Measurements from ENCODE around the gene HS6ST1. TPM values are rescaled to one million over a fixed set of nuclear protein-coding genes. Genes with fewer than 3 reads are reported as not detected.

Gene HS6ST1
- total and polyA plus RNA-seq, 2 donors (not counting 1 experiment from before 2014, with no cell fraction given): 7.8 to 22.7 TPM

DNA sequence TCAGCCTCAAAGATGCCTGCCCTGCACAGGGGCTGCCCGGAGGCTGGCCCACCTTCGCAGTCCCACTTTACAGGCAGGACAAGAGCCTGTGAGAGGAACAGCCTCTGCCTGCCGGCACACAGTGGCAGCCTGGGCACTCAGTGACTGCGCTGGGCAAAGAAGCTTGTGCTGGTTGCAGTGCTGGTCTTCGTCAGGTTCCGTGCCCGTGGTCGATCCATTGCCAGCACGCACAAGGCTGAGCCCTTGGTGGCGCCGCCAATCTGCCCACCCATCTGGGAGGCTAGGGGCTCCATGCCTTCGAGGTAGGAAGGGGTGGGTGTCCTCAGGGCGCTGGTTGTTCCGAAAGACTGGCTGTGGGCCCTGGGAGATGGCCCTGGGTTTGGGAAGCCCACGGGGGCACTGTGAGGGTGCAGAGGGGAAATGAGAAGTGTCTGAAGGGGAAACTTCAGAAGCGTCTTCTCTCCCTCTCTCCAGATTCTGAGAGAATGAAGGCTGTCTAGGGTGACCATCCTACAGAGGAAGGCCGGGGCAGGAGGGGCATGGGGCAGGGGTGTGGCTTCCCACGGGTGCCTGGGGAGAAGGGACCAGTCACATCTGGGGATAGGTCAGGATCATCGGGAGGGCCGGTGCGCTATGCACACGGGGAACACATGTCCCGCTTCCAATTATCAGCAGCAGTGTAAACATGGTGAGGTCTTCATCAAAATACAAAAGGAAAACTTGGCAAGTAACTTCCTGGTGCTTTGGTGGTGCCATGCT, 49.1 kb upstream of the HS6ST1 start:
- ChIA-PET CTCF (no interaction called here), POLR2A (no interaction called here)
- Histone ChIP-seq H3K79me2 (ENCODE audit: control insufficient read depth, insufficient read depth, low read length) (no peaks in the 10 kb centered on the region), H3K4me3 (ENCODE audit: control extremely low read depth in 1 of 5, extremely low read depth in 1 of 5, insufficient read depth in 1 of 5, low read depth in 2 of 5, low read length in 4 of 5) (no peak overlapping the region), H3K9ac (ENCODE audit: low read length) (no peak overlapping the region), H3K4me2 (replicated peaks; ENCODE audit: low read depth, low read length, poor library complexity, severe bottlenecking) (no peak overlapping the region), H2AFZ (ENCODE audit: insufficient read depth, low read depth, low read length, poor library complexity, severe bottlenecking) (no peak overlapping the region), H3K27ac (ENCODE audit: low read length in 2 of 2) (no peak overlapping the region), H3K27me3 (replicated peaks in 1 of 4; ENCODE audit: control extremely low read depth in 1 of 4, control insufficient read depth in 3 of 4, insufficient read depth in 4 of 4, low read length in 3 of 4) (no peaks in the 10 kb centered on the region), H3K9me3 (ENCODE audit: control extremely low read depth in 1 of 3, control insufficient read depth in 2 of 3, insufficient read depth in 1 of 3, low read length in 2 of 3) (no peaks in the 10 kb centered on the region), H3K4me1 (ENCODE audit: control insufficient read depth in 2 of 2, insufficient read depth in 2 of 2, low read length in 2 of 2) (no peaks in the 10 kb centered on the region), H4K20me1 (ENCODE audit: control insufficient read depth, insufficient read depth, low read length, poor library complexity, severe bottlenecking) (no peaks in the 10 kb centered on the region), H3K36me3 (replicated peaks in 1 of 2; ENCODE audit: control extremely low read depth in 1 of 2, control insufficient read depth in 1 of 2, extremely low read depth in 1 of 2, insufficient read depth in 2 of 2, low read length in 1 of 2) (no peaks in the 10 kb centered on the region)
- H3K4me3 Mint-ChIP-seq: no peak overlapping the region
- no peak overlapping the region for H3K27ac Mint-ChIP-seq
- intact Hi-C loops (cut with micrococcal nuclease): no loop called here
- H3K9me3 Mint-ChIP-seq (ENCODE audit: insufficient read depth): no peaks in the 10 kb centered on the region
- no peaks in the 10 kb centered on the region for H3K4me1 Mint-ChIP-seq
- TF ChIP-seq EZH2 (IDR thresholded peaks at IDR 0.05; ENCODE audit: borderline replicate concordance, insufficient read depth, low read depth, low read length, poor library complexity, severe bottlenecking): no peak
- TF ChIP-seq, protein P1, sequence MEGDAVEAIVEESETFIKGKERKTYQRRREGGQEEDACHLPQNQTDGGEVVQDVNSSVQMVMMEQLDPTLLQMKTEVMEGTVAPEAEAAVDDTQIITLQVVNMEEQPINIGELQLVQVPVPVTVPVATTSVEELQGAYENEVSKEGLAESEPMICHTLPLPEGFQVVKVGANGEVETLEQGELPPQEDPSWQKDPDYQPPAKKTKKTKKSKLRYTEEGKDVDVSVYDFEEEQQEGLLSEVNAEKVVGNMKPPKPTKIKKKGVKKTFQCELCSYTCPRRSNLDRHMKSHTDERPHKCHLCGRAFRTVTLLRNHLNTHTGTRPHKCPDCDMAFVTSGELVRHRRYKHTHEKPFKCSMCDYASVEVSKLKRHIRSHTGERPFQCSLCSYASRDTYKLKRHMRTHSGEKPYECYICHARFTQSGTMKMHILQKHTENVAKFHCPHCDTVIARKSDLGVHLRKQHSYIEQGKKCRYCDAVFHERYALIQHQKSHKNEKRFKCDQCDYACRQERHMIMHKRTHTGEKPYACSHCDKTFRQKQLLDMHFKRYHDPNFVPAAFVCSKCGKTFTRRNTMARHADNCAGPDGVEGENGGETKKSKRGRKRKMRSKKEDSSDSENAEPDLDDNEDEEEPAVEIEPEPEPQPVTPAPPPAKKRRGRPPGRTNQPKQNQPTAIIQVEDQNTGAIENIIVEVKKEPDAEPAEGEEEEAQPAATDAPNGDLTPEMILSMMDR (IDR thresholded peaks at IDR 0.05): no peak
- ATAC-seq (ENCODE audit: low read depth): no peak
- no peak for DNase-seq
- H3K27me3 Mint-ChIP-seq: no peaks in the 10 kb centered on the region
- WGBS (ENCODE audit: insufficient coverage): 96% methylated on average over 20 of the region's 23 CpGs

DNA sequence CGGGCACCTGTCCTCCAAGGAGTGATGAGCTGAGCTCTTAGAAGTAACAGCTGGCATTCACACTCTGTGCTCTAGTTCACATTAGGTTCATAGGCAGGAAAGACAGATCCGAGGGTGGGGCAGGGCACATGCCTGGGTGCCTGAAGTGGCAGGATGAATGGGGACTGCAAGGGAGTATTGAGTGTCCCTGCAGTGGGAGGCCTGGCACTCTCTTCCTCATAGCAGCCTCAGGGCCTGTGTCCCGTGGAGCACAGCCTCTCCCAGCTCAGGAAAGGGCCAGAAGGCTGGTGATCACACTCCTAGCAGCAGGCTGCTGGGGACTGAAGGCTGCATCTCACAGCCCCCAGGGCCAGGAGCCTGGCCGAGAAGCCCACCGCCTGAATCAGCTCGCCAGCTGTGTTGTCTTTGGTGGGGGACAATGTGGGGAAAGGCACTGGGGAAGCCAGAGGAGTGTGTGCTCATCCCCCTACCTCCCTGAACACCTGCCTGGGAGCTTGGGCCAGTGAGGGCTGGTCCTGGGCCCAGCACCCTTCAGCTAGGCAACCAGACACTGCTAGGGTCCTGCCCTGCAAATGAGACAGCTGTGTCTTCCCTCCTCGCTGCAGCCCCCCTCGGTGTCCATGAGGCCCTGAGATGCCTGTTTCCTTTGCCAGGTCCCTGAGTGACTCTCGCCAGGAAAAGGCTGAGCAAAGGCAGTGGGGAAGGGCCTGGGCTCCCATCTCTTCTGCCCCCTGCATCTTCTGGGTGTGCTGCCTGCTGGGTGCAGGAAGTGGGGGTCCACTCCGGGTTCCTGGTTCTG, 48.2 kb upstream of the HS6ST1 start:
- intact Hi-C loops (cut with micrococcal nuclease): no loop called here

More for the DNA sequence above, 48.2 kb upstream of the HS6ST1 start:
- H3K79me2 ChIP-seq (ENCODE audit: control insufficient read depth, insufficient read depth, low read length): no peaks in the 10 kb centered on the region
- Mint-ChIP-seq H3K4me1 (no peaks in the 10 kb centered on the region), H3K27me3 (no peaks in the 10 kb centered on the region), H3K9me3 (ENCODE audit: insufficient read depth) (no peaks in the 10 kb centered on the region), H3K27ac (no peak overlapping the region), H3K4me3 (no peak overlapping the region)
- ATAC-seq (ENCODE audit: low read depth): no peak
- POLR2A ChIA-PET: no interaction called here
- H3K27me3 ChIP-seq (replicated peaks in 1 of 4; ENCODE audit: control extremely low read depth in 1 of 4, control insufficient read depth in 3 of 4, insufficient read depth in 4 of 4, low read length in 3 of 4): no peaks in the 10 kb centered on the region
- no peak overlapping the region for H3K4me3 ChIP-seq (ENCODE audit: control extremely low read depth in 1 of 5, extremely low read depth in 1 of 5, insufficient read depth in 1 of 5, low read depth in 2 of 5, low read length in 4 of 5)
- no peaks in the 10 kb centered on the region for H3K36me3 ChIP-seq (replicated peaks in 1 of 2; ENCODE audit: control extremely low read depth in 1 of 2, control insufficient read depth in 1 of 2, extremely low read depth in 1 of 2, insufficient read depth in 2 of 2, low read length in 1 of 2)
- no peak overlapping the region for H3K9ac ChIP-seq (ENCODE audit: low read length)
- H2AFZ ChIP-seq (ENCODE audit: insufficient read depth, low read depth, low read length, poor library complexity, severe bottlenecking): no peak overlapping the region
- WGBS (ENCODE audit: insufficient coverage): 87% methylated on average over 6 of the region's 10 CpGs
- TF ChIP-seq, protein P1 (IDR thresholded peaks at IDR 0.05): no peak
- no peak for TF ChIP-seq EZH2 (IDR thresholded peaks at IDR 0.05; ENCODE audit: borderline replicate concordance, insufficient read depth, low read depth, low read length, poor library complexity, severe bottlenecking)
- no peak for DNase-seq
- H3K4me2 ChIP-seq (replicated peaks; ENCODE audit: low read depth, low read length, poor library complexity, severe bottlenecking): no peak overlapping the region
- no peaks in the 10 kb centered on the region for H4K20me1 ChIP-seq (ENCODE audit: control insufficient read depth, insufficient read depth, low read length, poor library complexity, severe bottlenecking)
- no peaks in the 10 kb centered on the region for H3K4me1 ChIP-seq (ENCODE audit: control insufficient read depth in 2 of 2, insufficient read depth in 2 of 2, low read length in 2 of 2)
- H3K27ac ChIP-seq (ENCODE audit: low read length in 2 of 2): no peak overlapping the region
- no peaks in the 10 kb centered on the region for H3K9me3 ChIP-seq (ENCODE audit: control extremely low read depth in 1 of 3, control insufficient read depth in 2 of 3, insufficient read depth in 1 of 3, low read length in 2 of 3)
- CTCF ChIA-PET: no interaction called here

Data from B cell (primary cell).